HG03558 (cell line): ENCODE data around the gene NECTIN1.

Source experiments
- ATAC-seq: cut with Tn5 transposase; IDR thresholded peaks from one replicate; pipeline ENCODE4 v1.9.1; 2021; ENCODE audit warnings: moderate number of reproducible peaks; ENCODE audit not compliant: unreplicated experiment; ENCODE audit errors: extremely low read depth

The NECTIN1 gene

DNA sequence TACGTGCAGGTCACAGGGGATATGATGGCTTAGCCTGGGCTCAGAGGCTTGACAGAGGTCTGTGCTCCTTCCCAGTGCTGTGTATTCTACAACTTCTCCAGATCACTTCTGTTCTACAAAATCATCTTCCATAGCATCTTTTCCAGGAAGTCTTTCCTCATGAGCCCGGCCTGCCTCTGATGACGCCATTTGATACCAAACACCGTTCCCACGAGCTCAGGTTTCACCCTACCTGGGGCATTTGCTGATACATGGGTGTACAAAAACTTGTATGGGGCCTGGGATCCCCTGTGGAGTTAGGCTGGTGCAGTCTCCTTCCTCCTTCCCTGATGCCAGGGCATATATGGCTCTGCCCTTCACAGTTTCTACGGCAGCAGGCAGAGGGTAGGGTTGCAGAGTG is 78.7 kb downstream of the NECTIN1 start:
- no peak for ATAC-seq

- no peak for ATAC-seq
These were observed 81.7 kb downstream of the NECTIN1 start for GRCh38 chr11:119647254-119647653.

- ATAC-seq: no peak
These were observed 84.0 kb downstream of the NECTIN1 start for GRCh38 chr11:119645018-119645417.

GRCh38 chr11:119644502-119644901 is 84.5 kb downstream of the NECTIN1 start:
- no peak for ATAC-seq

DNA sequence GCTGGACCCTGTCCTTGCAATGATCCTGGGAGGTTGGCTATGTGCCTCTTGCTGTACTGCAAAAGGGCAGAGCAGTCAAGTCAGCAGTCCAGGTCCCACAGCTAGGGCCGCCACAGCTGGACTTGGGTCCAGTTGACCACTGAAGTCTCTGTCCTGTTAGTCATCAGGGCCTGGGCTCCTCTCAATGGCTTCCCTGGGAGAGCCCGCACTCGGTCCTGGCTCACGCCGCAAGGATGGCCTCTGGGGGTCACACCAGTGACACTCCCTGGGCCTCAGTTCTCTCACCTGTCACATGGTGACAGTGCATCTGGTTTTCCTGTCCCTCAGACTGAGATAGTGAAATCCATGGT is 85.1 kb downstream of the NECTIN1 start:
- no peak for ATAC-seq

DNA sequence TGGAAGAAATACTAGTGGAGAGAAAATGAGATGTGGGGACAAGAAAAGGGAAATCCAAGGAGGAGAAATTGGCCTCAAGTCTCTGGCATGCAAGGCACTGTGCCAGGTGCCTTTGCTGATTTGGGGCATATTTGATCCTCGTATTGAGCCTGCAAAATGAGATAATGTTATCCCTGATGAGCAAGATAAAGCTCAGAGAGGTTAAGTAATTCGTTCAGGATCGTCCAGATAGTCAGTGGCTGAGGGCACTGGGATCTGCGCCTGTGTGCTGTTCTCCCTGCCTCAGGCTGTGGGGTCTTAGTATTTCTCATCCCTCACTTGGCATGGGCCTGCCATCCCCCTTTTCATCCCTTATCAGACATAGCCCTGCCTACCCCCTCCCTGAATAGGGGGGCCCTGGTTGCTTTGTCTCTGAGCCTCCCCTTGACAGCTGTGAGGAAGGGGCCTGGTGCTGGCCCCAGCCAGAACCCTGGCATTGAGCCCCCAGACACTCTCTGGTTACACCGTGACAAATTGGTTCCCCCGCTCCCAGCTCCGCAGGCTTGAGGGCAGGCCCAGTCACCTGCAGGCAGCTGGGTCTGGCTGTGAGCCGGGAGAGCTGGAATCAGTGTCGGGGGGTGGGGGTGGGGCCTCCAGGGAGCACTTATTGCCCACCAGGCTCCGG is 85.7 kb downstream of the NECTIN1 start:
- ATAC-seq: no peak

- ATAC-seq: no peak
These were observed 86.8 kb downstream of the NECTIN1 start for GRCh38 chr11:119641983-119642745.

DNA sequence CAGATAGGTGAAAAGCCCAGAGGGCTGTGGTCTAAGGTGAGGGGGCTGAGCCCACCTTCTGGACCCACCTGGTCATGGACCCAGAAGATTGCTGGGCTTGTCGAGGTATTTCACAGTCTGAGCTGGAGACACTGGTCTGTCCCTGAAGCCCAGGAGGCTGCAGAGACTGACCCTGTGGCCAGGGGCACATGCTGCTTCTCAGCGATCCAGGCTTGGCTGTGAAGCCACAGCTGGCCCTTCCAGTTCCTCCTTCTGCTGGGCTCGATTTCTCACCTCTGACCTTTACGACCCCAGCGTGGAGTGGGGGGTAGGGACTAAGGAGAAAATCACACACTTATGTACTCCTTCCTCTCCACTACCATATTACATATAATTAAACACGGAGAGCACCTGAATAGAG is 88.5 kb downstream of the NECTIN1 start:
- no peak for ATAC-seq

DNA sequence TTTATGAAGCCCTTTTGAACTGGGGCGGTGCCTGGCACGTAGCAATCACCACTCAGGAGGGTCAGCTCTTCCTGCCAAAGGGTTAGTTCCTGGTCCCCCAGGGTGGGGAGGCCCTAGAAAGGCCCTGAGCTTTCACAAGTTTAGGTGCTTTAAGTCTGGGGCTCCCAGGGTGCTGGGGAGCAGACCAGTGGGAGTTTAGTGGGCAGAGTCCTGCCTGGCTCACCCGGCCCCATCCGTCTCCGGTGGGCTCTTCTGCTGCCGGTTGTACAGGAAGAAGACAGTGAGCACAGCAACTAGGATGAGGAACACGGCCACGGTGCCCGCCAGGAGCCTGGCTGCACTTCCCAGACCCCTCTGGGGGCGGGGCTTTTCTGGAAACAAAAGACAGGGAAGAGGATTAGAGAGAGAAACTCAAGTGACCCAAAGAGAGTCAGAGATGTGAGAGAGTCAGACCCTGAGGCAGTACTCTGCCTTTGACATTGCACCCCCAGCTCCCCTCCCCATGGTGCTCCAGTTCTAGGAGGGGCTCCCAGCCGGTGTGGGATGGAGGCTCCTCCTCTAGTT is 89.3 kb downstream of the NECTIN1 start:
- ATAC-seq: no peak

- no peak for ATAC-seq
These were observed 90.1 kb downstream of the NECTIN1 start for GRCh38 chr11:119638851-119639250.

- ATAC-seq: no peak
These were observed 91.5 kb downstream of the NECTIN1 start for GRCh38 chr11:119637481-119637880.

DNA sequence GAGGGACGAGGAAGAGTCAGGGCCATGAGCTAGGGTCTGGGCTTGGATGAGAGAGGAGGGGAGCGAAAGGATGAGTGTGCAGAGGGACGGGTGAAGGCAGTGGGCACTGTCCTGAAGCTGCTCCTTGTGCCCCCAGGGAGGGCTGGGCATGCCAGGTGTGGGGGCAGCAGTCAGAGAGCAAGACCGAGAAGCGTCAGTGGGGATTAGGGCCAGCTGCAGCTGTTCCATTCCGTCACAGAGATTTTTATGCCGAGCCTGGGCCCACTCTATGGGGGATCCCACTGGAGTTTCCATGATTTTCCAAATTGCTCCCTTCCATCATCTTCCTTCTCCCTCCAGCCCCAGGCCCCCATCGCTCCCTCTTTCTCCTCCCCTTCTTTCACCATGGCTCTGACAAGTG is 93.2 kb downstream of the NECTIN1 start:
- ATAC-seq: no peak

- no peak for ATAC-seq
These were observed 93.8 kb downstream of the NECTIN1 start for GRCh38 chr11:119635041-119635740.

DNA sequence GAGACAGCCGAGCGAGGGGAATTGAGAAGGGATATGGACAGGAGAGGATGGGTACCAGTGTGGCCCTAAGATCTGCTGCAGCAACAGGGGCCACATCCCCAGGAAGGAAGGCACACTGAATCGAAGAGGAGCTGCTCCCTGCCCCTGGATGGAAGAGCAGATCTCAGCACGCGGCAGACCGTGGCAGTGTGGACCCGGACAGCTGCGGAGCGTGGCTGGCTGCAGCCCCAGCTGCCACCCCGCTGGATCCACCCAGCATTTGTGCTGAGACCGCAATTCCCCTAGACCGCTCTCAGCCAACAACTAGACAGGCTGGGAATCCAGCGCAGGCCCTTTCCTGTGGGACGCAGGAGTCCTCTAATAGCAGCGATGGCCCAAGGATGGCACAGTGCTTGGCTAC is 94.7 kb downstream of the NECTIN1 start:
- ATAC-seq: no peak

- ATAC-seq: no peak
These were observed 99.0 kb downstream of the NECTIN1 start for GRCh38 chr11:119629834-119630624.

- no peak for ATAC-seq
These were observed 99.9 kb downstream of the NECTIN1 start for GRCh38 chr11:119629085-119629484.

DNA sequence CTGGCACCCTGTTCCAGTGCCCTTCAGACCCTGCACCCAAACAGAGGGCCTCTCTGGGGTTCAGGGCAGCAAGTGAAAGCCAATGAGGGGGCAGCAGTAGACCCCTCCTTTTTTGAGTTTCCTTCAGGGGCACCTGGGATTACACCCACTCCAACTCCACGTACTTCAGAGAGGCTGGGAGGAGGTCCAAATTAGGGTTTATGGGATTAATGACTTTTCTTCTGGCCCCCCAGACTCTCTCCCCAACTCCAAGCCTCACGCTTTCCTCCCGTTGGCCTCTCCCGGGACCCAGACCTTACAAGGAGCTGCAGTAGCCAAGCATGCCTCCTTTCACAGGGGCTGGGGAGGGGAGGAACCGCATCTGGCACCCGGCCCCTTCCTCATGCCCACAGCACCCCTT is 101.7 kb downstream of the NECTIN1 start:
- no peak for ATAC-seq

DNA sequence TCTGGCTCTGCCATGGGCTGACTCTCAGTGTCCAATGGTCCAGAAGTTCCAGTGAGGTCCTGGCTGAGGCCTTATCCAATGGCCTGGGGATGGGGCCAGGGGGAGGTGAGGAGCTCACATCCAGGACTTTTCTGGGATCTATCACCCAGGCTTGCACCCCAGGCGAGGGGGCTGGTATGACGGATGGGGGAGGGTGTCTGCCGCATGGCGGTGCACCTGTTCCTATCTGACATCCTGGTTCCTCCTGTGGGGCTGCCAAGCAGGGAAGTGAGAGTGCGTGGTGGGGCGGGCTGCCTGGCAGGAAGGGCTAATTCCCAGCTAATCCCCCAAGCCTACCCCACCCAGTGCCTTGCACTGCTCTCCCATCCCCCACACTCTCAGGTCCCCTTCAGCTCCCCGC is 102.1 kb downstream of the NECTIN1 start:
- no peak for ATAC-seq

DNA sequence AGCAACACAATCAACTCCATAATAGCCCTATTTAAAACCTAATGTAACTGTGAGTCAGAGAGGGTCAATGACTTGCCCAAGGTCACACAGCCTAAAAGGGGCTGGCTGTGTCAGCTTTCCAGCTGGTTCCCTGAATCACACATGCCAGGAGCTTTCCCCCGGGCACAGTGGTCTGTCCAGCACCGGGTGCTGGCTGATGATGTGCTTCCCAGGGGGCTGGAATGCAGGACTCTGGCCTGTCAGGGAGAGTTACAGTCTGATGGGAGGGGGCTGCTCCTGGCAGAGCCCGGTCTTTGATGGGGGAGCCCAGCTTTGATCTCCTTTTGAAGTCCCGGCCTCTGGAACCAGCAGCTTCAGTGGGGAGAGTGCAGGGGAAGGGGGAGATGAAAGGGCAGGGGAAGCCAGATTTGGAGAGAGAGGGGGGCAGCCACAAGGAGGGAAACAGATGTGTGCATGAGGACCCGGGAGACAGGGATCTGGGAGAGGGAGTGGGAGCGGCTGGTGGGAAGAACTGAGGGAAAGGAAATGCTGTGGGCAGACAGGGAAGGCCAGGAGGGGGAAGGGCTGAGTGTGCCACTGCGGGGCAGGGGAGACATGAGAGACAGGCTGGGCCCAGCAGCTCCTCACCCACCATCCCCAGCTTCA is 102.7 kb downstream of the NECTIN1 start:
- ATAC-seq: no peak
